HG02885 (cell line): ENCODE measurements around the gene PHLPP1.
A peak's percentile ranks its signal among the peaks of the same experiment; 100 is the strongest.

Experiments
- ATAC-seq: cut with Tn5 transposase; IDR thresholded peaks from one replicate; pipeline ENCODE4 v1.9.1; 2021; ENCODE audit warnings: mild to moderate bottlenecking; ENCODE audit not compliant: unreplicated experiment, poor library complexity

The PHLPP1 gene

GRCh38 chr18:62839874-62840713 lies 124.8 kb downstream of the PHLPP1 start:
- ATAC-seq, result peak; percentile 53

GRCh38 chr18:62841405-62841804 lies 126.1 kb downstream of the PHLPP1 start:
- no peak for ATAC-seq

- ATAC-seq, result no peak
These were observed 127.6 kb downstream of the PHLPP1 start for GRCh38 chr18:62842898-62843297.

- peak; percentile 81 for ATAC-seq
These were observed 129.7 kb downstream of the PHLPP1 start for GRCh38 chr18:62844850-62845643.

- no peak for ATAC-seq
These were observed 131.0 kb downstream of the PHLPP1 start for GRCh38 chr18:62846313-62846712.

- ATAC-seq, result no peak
These were observed 131.7 kb downstream of the PHLPP1 start for GRCh38 chr18:62847081-62847480.

GRCh38 chr18:62848946-62849345 lies 133.6 kb downstream of the PHLPP1 start:
- ATAC-seq, result no peak

GRCh38 chr18:62850619-62851306 lies 135.4 kb downstream of the PHLPP1 start:
- ATAC-seq, result no peak

GRCh38 chr18:62852851-62853250 lies 137.5 kb downstream of the PHLPP1 start:
- no peak for ATAC-seq

GRCh38 chr18:62856294-62856693 lies 141.0 kb downstream of the PHLPP1 start:
- no peak for ATAC-seq

GRCh38 chr18:62857263-62857976 lies 142.1 kb downstream of the PHLPP1 start:
- ATAC-seq, result no peak

- no peak for ATAC-seq
These were observed 144.7 kb downstream of the PHLPP1 start for GRCh38 chr18:62860062-62860461.

- no peak for ATAC-seq
These were observed 147.1 kb downstream of the PHLPP1 start for GRCh38 chr18:62862466-62862865.

- ATAC-seq, result no peak
These were observed 148.2 kb downstream of the PHLPP1 start for GRCh38 chr18:62863579-62864001.

GRCh38 chr18:62865498-62865897 lies 150.2 kb downstream of the PHLPP1 start:
- no peak for ATAC-seq

GRCh38 chr18:62867534-62867933 lies 152.2 kb downstream of the PHLPP1 start:
- ATAC-seq, result no peak

GRCh38 chr18:62868645-62869044 lies 153.3 kb downstream of the PHLPP1 start:
- no peak for ATAC-seq

GRCh38 chr18:62870643-62871042 lies 155.3 kb downstream of the PHLPP1 start:
- no peak for ATAC-seq

- ATAC-seq, result no peak
These were observed 160.0 kb downstream of the PHLPP1 start for GRCh38 chr18:62875323-62875722.

GRCh38 chr18:62876111-62876510 lies 160.8 kb downstream of the PHLPP1 start:
- no peak for ATAC-seq
